Ascending aorta (tissue), 2 donors: ENCODE data around the gene RAB14. TPM values are rescaled to one million over a fixed set of nuclear protein-coding genes. Genes with fewer than 3 reads are reported as not detected.

ENCODE experiments used
- DNase-seq, 2 donors: peaks; one replicate each; pipeline ENCODE4 v3.0.0-alpha.2; 2019; ENCODE audit warnings: low spot score in 2 of 2
- H3K27ac ChIP-seq, 2 donors: fragments of 200-600 bp; sonication (generic); one replicate each; pipeline ENCODE4 v1.5.1; 2016 to 2017; ENCODE audit warnings: mild to moderate bottlenecking in 1 of 2
- H3K27me3 ChIP-seq: fragments of 200-600 bp; sonication (generic); one replicate; pipeline ENCODE4 v1.5.1; 2017
- H3K36me3 ChIP-seq, 2 donors: fragments of 200-600 bp; sonication (generic); one replicate each; pipeline ENCODE4 v1.5.1; 2016
- H3K4me1 ChIP-seq, 2 donors: fragments of 200-600 bp; sonication (generic); one replicate each; pipeline ENCODE4 v1.5.1; 2016 to 2017; ENCODE audit warnings: mild to moderate bottlenecking in 1 of 2
- H3K4me3 ChIP-seq, 2 donors: fragments of 200-600 bp; sonication (generic); one replicate each; pipeline ENCODE4 v1.5.1; 2016 to 2017; ENCODE audit warnings: mild to moderate bottlenecking in 1 of 2
- H3K9me3 ChIP-seq, 2 donors: fragments of 200-600 bp; sonication (generic); one replicate each; pipeline ENCODE4 v1.5.1; 2016
- intact Hi-C: fragments of 100-400 bp; cut with DNase I; formaldehyde crosslinking; loops from one replicate; pipeline ENCODE4 v1.15.1; 2023
- total RNA-seq: library from RNA; depleted of rRNA; stranded (reverse); fragments of >200 nt; gene quantifications from one replicate; pipeline ENCODE4 v1.1.0, GENCODE V29; 2016
- TF ChIP-seq, protein P1 (sequence below), 3 experiments: fragments of 200-600 bp in 2 of 3; fragments of 450-650 bp in 1 of 3; sonication (generic) in 2 of 3; IDR thresholded peaks; one replicate each; pipeline ENCODE4 v1.5.1; 2016 to 2019; ENCODE audit warnings: antibody characterized with exemption in 3 of 3, mild to moderate bottlenecking in 1 of 3, moderate library complexity in 1 of 3

RAB14 gene
- total RNA-seq, 1 donor from 2014 or later, result 18.2 TPM

DNA sequence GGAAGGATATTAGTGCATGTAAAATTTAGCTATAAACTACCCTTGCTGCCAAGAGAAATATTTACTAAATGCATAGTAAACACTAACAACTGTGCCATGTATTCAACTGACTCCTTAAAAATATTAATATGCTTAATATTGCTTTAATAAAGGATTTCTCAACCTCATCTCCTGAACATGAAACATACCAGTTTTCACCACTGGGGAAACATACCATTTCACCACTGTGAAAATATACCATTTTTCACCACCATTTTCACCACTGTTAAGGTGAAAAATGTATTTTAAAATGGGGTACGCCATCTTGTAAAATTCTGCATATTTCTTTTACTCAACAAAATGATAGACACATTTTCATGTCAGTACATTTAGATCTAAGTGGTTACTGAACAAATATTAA, 4.5 kb downstream of the RAB14 start:
- Histone ChIP-seq H3K9me3 (no peaks in the 10 kb centered on the region), H3K4me1 (peaks cover 0 to 51% of the 10 kb centered on the region in 2 donors), H3K27ac (no peak overlapping the region), H3K27me3 (no peaks in the 10 kb centered on the region), H3K36me3 (no peaks in the 10 kb centered on the region), H3K4me3 (no peak overlapping the region)
- TF ChIP-seq, protein P1, sequence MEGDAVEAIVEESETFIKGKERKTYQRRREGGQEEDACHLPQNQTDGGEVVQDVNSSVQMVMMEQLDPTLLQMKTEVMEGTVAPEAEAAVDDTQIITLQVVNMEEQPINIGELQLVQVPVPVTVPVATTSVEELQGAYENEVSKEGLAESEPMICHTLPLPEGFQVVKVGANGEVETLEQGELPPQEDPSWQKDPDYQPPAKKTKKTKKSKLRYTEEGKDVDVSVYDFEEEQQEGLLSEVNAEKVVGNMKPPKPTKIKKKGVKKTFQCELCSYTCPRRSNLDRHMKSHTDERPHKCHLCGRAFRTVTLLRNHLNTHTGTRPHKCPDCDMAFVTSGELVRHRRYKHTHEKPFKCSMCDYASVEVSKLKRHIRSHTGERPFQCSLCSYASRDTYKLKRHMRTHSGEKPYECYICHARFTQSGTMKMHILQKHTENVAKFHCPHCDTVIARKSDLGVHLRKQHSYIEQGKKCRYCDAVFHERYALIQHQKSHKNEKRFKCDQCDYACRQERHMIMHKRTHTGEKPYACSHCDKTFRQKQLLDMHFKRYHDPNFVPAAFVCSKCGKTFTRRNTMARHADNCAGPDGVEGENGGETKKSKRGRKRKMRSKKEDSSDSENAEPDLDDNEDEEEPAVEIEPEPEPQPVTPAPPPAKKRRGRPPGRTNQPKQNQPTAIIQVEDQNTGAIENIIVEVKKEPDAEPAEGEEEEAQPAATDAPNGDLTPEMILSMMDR (IDR thresholded peaks at IDR 0.05), result no peak
- intact Hi-C loops, result no loop called here
- no peak for DNase-seq

- H3K4me3 ChIP-seq, result no peak overlapping the region
- H3K27ac ChIP-seq, result no peak overlapping the region
- TF ChIP-seq, protein P1 (IDR thresholded peaks at IDR 0.05), result no peak
- H3K27me3 ChIP-seq, result no peaks in the 10 kb centered on the region
- peaks cover 0 to 57% of the 10 kb centered on the region in 2 donors for H3K4me1 ChIP-seq
- no peaks in the 10 kb centered on the region for H3K9me3 ChIP-seq
- no peaks in the 10 kb centered on the region for H3K36me3 ChIP-seq
- no peak for DNase-seq
- intact Hi-C loops, result no loop called here
These were observed 5.3 kb downstream of the RAB14 start for GRCh38 chr9:121196389-121196788.

GRCh38 chr9:121194730-121195129, 6.9 kb downstream of the RAB14 start:
- peaks cover 0 to 60% of the 10 kb centered on the region in 2 donors for H3K4me1 ChIP-seq
- intact Hi-C loops, result no loop called here
- no peak overlapping the region for H3K4me3 ChIP-seq
- H3K9me3 ChIP-seq, result no peaks in the 10 kb centered on the region
- TF ChIP-seq, protein P1 (IDR thresholded peaks at IDR 0.05), result no peak
- H3K36me3 ChIP-seq, result no peaks in the 10 kb centered on the region
- no peak for DNase-seq
- H3K27me3 ChIP-seq, result no peaks in the 10 kb centered on the region
- no peak overlapping the region for H3K27ac ChIP-seq

GRCh38 chr9:121192959-121193640, 8.6 kb downstream of the RAB14 start:
- Histone ChIP-seq H3K27ac (no peak overlapping the region), H3K9me3 (no peaks in the 10 kb centered on the region), H3K4me3 (no peak overlapping the region), H3K4me1 (peaks cover 0 to 54% of the 10 kb centered on the region in 2 donors), H3K36me3 (no peaks in the 10 kb centered on the region), H3K27me3 (no peaks in the 10 kb centered on the region)
- TF ChIP-seq, protein P1 (IDR thresholded peaks at IDR 0.05), result no peak
- intact Hi-C loops, result no loop called here
- DNase-seq, result no peak

DNA sequence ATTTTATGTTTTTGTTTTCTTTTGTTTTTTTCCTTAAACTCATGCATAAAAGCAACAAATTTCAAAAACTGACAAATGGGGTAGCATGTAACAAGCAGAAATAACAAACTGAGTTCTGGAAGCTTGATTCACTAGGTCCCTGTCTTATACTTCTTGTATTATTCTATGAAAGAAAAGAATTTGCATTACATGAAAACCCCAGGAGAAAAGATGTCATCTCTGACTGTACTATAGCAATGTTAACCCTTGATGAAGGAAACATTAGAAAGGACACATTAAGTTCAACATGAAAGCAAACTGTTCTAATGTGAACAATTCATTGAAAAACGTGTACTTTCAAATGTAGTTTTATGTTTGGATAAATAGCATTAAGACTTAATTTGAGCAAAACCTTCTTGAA, 9.2 kb downstream of the RAB14 start:
- H3K9me3 ChIP-seq, result no peaks in the 10 kb centered on the region
- no peaks in the 10 kb centered on the region for H3K36me3 ChIP-seq
- no peaks in the 10 kb centered on the region for H3K27me3 ChIP-seq
- peaks cover 0 to 56% of the 10 kb centered on the region in 2 donors for H3K4me1 ChIP-seq
- TF ChIP-seq, protein P1 (IDR thresholded peaks at IDR 0.05), result no peak
- DNase-seq, result no peak
- intact Hi-C loops, result no loop called here
- H3K27ac ChIP-seq, result no peak overlapping the region
- no peak overlapping the region for H3K4me3 ChIP-seq
